ENCODE measurements around the gene INPP5A. TPM values are rescaled to one million over a fixed set of nuclear protein-coding genes. Genes with fewer than 3 reads are reported as not detected.

INPP5A gene
- total and polyA plus RNA-seq, 2 of the 13 experiments (the other 11 are each of a cell fraction or from before 2014, with no cell fraction given): 17.5 to 37.9 TPM

DNA sequence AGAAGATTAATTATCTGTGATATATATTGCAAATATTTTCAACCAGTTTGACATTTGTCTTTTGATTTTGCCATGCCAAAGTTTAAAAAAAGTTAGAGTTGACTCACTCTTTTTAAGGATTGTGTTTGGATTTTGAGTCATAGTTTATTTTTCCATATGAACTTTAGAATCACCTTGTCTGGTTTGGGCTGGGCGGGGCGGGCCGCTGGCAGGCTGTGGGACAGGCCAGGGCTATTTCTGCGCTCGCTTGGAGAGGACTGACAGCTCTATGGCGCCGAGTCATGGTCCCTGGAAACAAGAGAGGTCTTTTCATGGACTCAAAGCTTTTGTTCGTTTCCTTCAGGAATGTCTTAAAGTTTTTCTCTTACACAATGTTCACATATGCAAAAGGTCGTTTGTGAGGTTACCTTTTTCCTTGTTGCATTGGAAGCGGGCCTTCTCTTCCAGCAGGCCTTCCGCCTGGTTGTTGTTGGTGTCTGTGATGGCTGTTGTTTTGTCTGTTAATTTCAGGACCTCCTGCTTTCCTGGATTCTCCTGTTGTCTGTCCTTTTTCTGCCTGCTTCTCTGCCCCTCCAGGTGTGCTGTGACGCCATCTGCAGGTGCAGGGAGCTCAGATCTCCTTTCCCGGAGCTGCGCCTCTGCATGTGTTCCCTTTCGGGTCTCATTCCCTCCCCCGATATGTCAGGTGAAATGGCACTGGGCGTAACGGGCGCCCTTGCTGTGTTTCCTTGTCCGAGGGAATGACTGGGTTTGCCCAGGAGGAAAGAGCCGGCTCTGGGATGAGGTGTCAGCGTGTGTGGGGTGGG lies 53.8 kb downstream of the INPP5A start (continued):
- TF ChIP-seq, protein P1, sequence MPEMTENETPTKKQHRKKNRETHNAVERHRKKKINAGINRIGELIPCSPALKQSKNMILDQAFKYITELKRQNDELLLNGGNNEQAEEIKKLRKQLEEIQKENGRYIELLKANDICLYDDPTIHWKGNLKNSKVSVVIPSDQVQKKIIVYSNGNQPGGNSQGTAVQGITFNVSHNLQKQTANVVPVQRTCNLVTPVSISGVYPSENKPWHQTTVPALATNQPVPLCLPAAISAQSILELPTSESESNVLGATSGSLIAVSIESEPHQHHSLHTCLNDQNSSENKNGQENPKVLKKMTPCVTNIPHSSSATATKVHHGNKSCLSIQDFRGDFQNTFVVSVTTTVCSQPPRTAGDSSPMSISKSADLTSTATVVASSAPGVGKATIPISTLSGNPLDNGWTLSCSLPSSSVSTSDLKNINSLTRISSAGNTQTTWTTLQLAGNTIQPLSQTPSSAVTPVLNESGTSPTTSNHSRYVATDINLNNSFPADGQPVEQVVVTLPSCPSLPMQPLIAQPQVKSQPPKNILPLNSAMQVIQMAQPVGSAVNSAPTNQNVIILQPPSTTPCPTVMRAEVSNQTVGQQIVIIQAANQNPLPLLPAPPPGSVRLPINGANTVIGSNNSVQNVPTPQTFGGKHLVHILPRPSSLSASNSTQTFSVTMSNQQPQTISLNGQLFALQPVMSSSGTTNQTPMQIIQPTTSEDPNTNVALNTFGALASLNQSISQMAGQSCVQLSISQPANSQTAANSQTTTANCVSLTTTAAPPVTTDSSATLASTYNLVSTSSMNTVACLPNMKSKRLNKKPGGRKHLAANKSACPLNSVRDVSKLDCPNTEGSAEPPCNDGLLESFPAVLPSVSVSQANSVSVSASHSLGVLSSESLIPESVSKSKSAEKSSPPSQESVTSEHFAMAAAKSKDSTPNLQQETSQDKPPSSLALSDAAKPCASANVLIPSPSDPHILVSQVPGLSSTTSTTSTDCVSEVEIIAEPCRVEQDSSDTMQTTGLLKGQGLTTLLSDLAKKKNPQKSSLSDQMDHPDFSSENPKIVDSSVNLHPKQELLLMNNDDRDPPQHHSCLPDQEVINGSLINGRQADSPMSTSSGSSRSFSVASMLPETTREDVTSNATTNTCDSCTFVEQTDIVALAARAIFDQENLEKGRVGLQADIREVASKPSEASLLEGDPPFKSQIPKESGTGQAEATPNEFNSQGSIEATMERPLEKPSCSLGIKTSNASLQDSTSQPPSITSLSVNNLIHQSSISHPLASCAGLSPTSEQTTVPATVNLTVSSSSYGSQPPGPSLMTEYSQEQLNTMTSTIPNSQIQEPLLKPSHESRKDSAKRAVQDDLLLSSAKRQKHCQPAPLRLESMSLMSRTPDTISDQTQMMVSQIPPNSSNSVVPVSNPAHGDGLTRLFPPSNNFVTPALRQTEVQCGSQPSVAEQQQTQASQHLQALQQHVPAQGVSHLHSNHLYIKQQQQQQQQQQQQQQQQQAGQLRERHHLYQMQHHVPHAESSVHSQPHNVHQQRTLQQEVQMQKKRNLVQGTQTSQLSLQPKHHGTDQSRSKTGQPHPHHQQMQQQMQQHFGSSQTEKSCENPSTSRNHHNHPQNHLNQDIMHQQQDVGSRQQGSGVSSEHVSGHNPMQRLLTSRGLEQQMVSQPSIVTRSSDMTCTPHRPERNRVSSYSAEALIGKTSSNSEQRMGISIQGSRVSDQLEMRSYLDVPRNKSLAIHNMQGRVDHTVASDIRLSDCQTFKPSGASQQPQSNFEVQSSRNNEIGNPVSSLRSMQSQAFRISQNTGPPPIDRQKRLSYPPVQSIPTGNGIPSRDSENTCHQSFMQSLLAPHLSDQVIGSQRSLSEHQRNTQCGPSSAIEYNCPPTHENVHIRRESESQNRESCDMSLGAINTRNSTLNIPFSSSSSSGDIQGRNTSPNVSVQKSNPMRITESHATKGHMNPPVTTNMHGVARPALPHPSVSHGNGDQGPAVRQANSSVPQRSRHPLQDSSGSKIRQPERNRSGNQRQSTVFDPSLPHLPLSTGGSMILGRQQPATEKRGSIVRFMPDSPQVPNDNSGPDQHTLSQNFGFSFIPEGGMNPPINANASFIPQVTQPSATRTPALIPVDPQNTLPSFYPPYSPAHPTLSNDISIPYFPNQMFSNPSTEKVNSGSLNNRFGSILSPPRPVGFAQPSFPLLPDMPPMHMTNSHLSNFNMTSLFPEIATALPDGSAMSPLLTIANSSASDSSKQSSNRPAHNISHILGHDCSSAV (CRISPR knock-in tag; IDR thresholded peaks at IDR 0.05; ENCODE audit: borderline replicate concordance): no peak
- TF ChIP-seq KAT7 (CRISPR knock-in tag; IDR thresholded peaks at IDR 0.05; ENCODE audit: borderline replicate concordance) (peak; percentile 72; the same call in 1 of the 2 replicates), NKX3-1 (CRISPR knock-in tag; IDR thresholded peaks at IDR 0.05) (no peak), FOXO1 (CRISPR knock-in tag; IDR thresholded peaks at IDR 0.05) (no peak), TAF1 (CRISPR knock-in tag; IDR thresholded peaks at IDR 0.05) (peak; percentile 43; the same call in 1 of the 2 replicates), JUN (CRISPR knock-in tag; IDR thresholded peaks at IDR 0.05) (0 out of 2 replicates have a peak, but pooled peaks have one; percentile 30), MLLT10 (CRISPR knock-in tag; IDR thresholded peaks at IDR 0.05) (no peak), ZNF44 (CRISPR knock-in tag; IDR thresholded peaks at IDR 0.05) (no peak), RBM39 (IDR thresholded peaks at IDR 0.05; ENCODE audit: low read depth, low read length, poor library complexity, severe bottlenecking) (no peak), ZEB1 (IDR thresholded peaks at IDR 0.05; ENCODE audit: insufficient replicate concordance, low read depth) (no peak), CHD4 (IDR thresholded peaks at IDR 0.05; ENCODE audit: borderline replicate concordance, low read length) (no peak)
- TF ChIP-seq, protein P2, sequence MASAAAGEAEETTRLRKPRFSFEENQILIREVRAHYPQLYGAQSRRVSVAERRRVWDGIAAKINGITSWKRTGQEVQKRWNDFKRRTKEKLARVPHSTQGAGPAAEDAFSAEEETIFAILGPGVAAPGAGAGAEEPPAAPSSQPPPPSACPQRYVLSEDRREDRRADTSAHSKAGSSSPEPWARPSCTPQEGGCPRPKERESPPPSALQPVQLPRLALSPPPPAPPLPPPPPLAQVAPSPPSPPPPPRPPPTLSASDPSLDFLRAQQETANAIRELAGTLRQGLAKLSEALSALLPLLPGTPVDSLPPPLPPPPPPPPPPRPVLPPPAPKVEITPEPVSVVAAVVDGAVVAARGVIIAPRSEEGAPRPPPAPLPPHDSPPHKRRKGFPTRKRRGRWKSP (CRISPR knock-in tag; IDR thresholded peaks at IDR 0.05): no peak; the same call in 1 of the 2 replicates
- TF ChIP-seq, protein P3, sequence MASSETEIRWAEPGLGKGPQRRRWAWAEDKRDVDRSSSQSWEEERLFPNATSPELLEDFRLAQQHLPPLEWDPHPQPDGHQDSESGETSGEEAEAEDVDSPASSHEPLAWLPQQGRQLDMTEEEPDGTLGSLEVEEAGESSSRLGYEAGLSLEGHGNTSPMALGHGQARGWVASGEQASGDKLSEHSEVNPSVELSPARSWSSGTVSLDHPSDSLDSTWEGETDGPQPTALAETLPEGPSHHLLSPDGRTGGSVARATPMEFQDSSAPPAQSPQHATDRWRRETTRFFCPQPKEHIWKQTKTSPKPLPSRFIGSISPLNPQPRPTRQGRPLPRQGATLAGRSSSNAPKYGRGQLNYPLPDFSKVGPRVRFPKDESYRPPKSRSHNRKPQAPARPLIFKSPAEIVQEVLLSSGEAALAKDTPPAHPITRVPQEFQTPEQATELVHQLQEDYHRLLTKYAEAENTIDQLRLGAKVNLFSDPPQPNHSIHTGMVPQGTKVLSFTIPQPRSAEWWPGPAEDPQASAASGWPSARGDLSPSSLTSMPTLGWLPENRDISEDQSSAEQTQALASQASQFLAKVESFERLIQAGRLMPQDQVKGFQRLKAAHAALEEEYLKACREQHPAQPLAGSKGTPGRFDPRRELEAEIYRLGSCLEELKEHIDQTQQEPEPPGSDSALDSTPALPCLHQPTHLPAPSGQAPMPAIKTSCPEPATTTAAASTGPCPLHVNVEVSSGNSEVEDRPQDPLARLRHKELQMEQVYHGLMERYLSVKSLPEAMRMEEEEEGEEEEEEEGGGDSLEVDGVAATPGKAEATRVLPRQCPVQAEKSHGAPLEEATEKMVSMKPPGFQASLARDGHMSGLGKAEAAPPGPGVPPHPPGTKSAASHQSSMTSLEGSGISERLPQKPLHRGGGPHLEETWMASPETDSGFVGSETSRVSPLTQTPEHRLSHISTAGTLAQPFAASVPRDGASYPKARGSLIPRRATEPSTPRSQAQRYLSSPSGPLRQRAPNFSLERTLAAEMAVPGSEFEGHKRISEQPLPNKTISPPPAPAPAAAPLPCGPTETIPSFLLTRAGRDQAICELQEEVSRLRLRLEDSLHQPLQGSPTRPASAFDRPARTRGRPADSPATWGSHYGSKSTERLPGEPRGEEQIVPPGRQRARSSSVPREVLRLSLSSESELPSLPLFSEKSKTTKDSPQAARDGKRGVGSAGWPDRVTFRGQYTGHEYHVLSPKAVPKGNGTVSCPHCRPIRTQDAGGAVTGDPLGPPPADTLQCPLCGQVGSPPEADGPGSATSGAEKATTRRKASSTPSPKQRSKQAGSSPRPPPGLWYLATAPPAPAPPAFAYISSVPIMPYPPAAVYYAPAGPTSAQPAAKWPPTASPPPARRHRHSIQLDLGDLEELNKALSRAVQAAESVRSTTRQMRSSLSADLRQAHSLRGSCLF (CRISPR knock-in tag; IDR thresholded peaks at IDR 0.05; ENCODE audit: borderline replicate concordance): no peak

Data from HepG2 (cell line).